GM21529 (cell line): Measurements from ENCODE around the gene NUB1.
"Not testable (repeated sequence)": the region's sequence is repeated elsewhere in the genome, so short reads cannot be mapped to it uniquely, and the experiment has no call there.

ENCODE experiments used
- ATAC-seq: cut with Tn5 transposase; IDR thresholded peaks from one replicate; pipeline ENCODE4 v1.9.1; 2021; ENCODE audit not compliant: unreplicated experiment

Gene NUB1, protein sequence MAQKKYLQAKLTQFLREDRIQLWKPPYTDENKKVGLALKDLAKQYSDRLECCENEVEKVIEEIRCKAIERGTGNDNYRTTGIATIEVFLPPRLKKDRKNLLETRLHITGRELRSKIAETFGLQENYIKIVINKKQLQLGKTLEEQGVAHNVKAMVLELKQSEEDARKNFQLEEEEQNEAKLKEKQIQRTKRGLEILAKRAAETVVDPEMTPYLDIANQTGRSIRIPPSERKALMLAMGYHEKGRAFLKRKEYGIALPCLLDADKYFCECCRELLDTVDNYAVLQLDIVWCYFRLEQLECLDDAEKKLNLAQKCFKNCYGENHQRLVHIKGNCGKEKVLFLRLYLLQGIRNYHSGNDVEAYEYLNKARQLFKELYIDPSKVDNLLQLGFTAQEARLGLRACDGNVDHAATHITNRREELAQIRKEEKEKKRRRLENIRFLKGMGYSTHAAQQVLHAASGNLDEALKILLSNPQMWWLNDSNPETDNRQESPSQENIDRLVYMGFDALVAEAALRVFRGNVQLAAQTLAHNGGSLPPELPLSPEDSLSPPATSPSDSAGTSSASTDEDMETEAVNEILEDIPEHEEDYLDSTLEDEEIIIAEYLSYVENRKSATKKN

DNA sequence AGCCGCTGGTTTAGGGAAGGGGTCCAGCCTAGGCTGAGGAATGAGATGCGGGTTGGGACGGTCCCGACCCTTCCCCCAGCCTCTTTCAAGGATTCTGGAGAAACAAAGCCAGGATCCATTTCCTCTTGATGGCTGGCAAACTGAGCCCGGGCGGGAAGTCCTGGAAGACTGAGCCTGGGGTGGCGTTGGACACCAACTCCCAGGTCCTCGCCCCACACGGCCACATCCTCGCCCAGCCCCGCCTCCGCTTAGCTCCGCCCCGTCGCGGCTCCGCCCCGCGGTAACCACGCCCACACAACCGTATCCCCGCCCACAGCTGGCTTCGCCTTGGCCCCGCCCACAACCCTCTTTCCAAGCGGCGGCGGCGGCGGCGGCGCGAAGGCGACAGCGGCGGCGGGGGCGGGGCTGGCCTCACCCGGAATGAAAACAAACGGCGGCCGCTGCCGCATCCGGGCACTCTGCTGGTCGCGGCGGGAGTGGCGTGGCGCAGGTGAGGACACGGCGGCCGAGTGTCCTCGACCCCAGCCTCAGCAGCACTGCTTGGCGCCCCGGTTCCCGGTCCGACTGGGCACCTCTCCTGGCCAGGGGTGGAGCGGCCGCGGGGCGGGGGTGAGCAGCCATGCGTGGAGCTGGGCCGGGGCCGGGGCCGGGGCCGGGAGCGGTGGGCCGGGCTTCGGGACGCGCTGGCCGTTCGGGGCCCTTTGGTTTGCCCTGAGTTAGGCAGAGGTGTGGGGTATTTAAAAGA lies at the start of gene NUB1:
TSS of gene NUB1 (plus strand) at position 456 of the 745 bp plus-strand sequence. CDS start 3,538 bp downstream, outside the sequence.
- peak; percentile 59 for ATAC-seq

- ATAC-seq, result no peak
Measured at GRCh38 chr7:151292850-151293249, 48.8 kb upstream of the NUB1 start.

- ATAC-seq, result no peak
Measured at GRCh38 chr7:151296202-151296992, 45.2 kb upstream of the NUB1 start.

- ATAC-seq, result no peak
Measured at GRCh38 chr7:151298765-151299164, 42.8 kb upstream of the NUB1 start.

GRCh38 chr7:151299530-151299929 lies 42.1 kb upstream of the NUB1 start:
- ATAC-seq, result no peak

DNA sequence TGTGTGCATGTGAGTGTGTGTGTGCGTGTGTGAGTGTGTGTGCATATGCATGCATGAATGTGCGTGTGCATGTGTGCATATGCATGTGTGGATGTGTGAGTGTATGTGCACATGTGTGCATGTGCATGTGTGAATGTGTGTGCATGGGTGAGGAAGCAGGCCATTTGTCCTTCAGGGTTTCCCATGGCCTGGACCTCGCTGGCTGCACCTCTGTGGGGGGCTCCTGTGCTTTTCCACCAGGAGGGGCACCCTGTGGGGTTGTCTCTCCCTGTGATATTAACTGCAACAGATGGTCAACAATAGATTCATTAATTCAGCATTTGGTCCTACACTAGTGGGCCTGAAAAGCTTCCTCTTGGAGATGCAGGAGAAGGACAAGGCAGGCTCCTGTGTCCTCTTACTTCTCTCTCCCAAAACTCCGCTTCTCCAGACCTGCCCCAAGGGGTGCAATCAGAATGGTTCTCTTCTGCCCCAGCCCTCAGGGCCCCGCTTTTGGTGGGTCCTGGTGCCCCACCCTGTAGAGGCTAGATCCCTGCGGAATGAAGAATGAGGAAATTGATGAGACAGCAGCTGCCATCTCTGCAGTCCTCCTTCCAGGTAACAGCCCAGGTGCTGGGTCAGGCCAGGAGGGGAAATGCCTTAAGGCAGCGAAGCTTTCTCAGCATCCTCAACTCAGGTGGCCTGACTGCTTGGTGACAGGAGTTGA lies 41.5 kb upstream of the NUB1 start:
- ATAC-seq, result no peak

DNA sequence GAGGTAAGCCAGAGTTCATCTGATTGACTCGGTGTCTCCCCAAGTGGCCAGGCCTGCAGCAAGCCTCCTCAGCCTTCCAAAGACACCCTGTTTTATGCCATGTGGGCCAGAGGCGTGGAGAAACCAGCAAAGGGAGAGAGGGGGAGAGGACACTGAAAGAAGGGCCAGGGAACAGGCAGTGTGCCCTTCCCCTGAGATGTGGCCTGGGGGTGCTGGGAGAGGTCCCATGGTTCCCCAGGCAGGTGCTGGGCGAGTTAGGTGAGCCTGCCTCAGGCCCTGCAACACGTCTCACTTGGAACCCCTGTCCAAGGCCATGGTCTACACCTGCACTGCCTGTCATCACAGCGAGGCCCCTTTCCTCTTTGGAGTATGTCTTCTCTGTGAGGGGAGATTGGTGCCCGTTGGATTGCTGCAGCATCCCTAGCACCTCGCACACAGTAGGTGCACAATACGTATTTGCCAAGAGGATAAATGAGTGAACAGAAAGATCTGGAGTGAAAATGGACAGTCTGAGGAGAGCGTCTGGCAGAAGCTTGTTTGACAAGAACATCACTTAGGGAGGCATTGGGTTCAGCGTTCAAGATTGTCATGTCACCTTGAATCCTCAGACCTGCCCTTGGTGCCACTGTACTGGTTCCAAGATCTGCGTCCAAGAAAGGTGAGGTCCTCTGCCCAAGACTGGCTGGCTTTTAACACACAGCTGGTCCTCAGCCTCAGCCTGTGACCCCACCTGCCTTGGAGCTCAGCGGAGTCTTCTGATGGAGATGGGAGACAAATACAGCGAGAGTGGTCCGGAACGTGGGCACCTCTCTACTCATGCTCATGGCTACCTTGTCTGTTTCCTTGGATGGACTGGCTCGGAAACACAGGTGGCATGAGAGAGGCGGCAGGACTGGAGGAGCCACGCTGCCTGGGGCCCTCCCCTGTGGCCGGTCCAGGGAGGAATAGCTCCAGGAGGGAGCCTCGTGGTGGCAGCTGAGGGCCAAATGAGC lies 39.8 kb upstream of the NUB1 start:
- ATAC-seq, result no peak

GRCh38 chr7:151304251-151304650 lies 37.4 kb upstream of the NUB1 start:
- ATAC-seq, result not testable (repeated sequence)

DNA sequence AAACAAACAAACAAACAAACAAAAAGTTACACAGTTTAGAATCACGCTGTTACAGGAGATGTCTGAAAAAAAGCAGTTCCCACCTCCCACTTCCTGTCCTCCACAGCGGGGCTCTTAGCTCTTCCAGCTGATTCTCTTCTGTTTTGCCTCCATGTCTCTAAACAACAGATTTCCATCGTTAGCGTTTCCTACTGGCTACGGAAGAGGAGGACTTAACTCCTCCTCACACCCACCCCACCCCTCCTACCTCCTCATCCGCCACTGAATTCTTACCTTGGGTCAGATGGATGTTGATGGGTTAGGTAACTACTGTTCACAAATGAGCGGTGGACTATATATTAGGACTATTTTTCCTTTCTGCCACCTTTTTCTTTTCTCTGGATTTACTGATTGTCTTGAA lies 36.8 kb upstream of the NUB1 start:
- ATAC-seq, result no peak

- no peak for ATAC-seq
Measured at GRCh38 chr7:151306374-151306773, 35.2 kb upstream of the NUB1 start.

- ATAC-seq, result no peak
Measured at GRCh38 chr7:151306860-151307259, 34.8 kb upstream of the NUB1 start.

GRCh38 chr7:151307536-151307935 lies 34.1 kb upstream of the NUB1 start:
- ATAC-seq, result no peak

DNA sequence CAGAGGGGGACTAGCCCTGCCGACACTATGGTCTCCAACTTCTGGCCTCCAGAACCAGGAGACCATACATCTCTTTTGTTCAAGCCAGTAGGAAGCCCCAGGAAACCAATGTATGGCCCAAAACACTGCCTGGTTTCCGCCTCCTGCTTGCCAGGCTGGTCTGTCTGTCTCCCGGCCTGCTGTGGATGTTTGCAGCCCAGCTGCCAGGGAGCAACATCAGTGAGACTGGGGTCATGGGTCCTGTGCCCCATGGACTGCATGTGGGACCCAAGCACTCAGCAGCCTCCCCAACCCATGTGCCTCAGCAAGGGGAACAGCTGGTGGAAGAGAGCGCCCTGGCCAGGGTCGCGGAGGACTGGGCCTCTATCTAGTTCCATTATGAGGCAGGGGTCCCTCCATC lies 33.4 kb upstream of the NUB1 start:
- no peak for ATAC-seq

GRCh38 chr7:151308791-151309190 lies 32.8 kb upstream of the NUB1 start:
- ATAC-seq, result no peak

DNA sequence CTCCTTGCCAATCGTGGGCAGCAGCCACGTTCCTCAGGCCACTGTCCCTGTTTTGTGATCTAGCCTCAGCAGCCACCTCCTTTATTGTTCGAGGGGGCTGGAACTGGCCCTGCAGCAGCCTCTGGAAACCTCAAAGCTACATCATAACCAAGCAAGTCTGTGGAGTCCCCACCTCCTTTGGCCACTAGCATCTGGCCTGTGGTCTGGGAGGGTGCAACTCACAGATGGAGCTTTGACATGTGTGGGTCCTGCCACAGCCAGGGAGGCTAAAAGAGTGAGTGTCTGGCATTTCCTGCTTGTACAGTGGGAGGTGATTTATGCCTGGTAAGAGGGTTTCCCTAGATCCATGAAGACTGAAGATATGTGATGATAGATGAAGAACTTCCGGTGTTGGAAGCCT lies 32.3 kb upstream of the NUB1 start:
- no peak for ATAC-seq

GRCh38 chr7:151310578-151310977 lies 31.0 kb upstream of the NUB1 start:
- ATAC-seq, result no peak

DNA sequence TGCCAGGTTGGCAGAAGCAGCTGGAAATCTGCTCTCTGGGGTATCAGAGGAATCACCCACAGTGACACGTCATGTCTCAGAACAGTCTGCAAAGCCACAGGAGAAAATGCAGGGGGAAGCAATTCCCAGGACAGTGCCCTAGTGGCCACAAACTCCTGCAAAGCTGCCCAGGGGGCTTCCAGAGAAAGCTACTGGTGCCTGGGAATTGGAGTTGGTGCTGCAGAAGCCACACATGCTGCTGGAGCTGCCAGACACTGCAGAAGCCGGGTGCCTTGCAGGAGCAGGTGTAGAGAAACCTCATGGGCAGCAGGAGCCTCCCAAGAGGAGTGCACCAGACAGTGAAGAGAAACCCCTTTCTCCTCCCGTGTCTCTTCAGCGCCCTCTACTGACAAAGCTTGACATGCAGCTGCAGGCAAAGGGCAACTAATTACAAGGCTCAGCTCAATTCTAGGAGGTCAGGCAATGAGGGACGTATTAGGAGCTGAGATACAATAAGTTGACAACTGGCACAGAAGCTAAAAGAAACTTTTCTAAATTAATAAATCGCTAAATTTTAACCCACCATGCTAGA lies 30.2 kb upstream of the NUB1 start:
- no peak for ATAC-seq

- ATAC-seq, result no peak
Measured at GRCh38 chr7:151312356-151312755, 29.3 kb upstream of the NUB1 start.
